ENCODE results near the gene CRIP1.

CRIP1 gene

GRCh38 chr14:105495101-105495989, 8.7 kb downstream of the CRIP1 start:
- no peak for DNase-seq

- no peak for DNase-seq
Measured at GRCh38 chr14:105495990-105496830, 9.5 kb downstream of the CRIP1 start.

GRCh38 chr14:105496831-105497591, 10.3 kb downstream of the CRIP1 start:
- no peak for DNase-seq

GRCh38 chr14:105497671-105498429, 11.2 kb downstream of the CRIP1 start:
- no peak for DNase-seq

GRCh38 chr14:105498430-105499255, 12.0 kb downstream of the CRIP1 start:
- DNase-seq, result no peak

GRCh38 chr14:105499256-105500035, 12.8 kb downstream of the CRIP1 start:
- no peak for DNase-seq

GRCh38 chr14:105500036-105500725, 13.5 kb downstream of the CRIP1 start:
- no peak for DNase-seq

GRCh38 chr14:105500726-105501101, 14.0 kb downstream of the CRIP1 start:
- DNase-seq, result no peak

- DNase-seq, result no peak
Measured at GRCh38 chr14:105501504-105502291, 15.0 kb downstream of the CRIP1 start.

GRCh38 chr14:105502446-105503295, 16.0 kb downstream of the CRIP1 start:
- DNase-seq, result no peak

- no peak for DNase-seq
Measured at GRCh38 chr14:105503296-105503640, 16.6 kb downstream of the CRIP1 start.

- DNase-seq, result no peak
Measured at GRCh38 chr14:105503935-105504692, 17.4 kb downstream of the CRIP1 start.

GRCh38 chr14:105505101-105505500, 18.4 kb downstream of the CRIP1 start:
- DNase-seq, result no peak

- DNase-seq, result no peak
Measured at GRCh38 chr14:105507247-105507646, 20.6 kb downstream of the CRIP1 start.

GRCh38 chr14:105508069-105508468, 21.4 kb downstream of the CRIP1 start:
- no peak for DNase-seq

GRCh38 chr14:105508601-105509000, 21.9 kb downstream of the CRIP1 start:
- no peak for DNase-seq

- no peak for DNase-seq
Measured at GRCh38 chr14:105517096-105517495, 30.4 kb downstream of the CRIP1 start.
